ENCODE results near the gene SLC25A15.

Gene SLC25A15

DNA sequence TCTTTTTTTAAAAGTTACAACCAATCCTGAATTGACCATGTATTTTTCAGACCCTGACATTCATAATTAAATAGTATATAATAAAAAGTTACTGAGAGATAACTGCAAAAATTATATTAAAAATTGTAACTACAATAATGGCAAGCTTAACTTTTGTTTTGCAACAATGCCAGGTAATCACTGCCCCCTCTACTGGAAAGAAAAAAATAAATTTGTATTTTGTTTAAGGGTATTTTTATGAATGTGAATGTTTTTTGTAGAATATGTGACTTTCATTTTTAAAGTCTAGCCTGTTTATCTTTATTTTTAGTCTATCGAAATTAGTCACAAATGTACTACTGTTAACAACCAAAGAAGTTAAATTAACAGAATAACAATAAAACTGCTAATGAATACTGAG, 40.1 kb upstream of the SLC25A15 start (continued):
- TF ChIP-seq, protein P1, sequence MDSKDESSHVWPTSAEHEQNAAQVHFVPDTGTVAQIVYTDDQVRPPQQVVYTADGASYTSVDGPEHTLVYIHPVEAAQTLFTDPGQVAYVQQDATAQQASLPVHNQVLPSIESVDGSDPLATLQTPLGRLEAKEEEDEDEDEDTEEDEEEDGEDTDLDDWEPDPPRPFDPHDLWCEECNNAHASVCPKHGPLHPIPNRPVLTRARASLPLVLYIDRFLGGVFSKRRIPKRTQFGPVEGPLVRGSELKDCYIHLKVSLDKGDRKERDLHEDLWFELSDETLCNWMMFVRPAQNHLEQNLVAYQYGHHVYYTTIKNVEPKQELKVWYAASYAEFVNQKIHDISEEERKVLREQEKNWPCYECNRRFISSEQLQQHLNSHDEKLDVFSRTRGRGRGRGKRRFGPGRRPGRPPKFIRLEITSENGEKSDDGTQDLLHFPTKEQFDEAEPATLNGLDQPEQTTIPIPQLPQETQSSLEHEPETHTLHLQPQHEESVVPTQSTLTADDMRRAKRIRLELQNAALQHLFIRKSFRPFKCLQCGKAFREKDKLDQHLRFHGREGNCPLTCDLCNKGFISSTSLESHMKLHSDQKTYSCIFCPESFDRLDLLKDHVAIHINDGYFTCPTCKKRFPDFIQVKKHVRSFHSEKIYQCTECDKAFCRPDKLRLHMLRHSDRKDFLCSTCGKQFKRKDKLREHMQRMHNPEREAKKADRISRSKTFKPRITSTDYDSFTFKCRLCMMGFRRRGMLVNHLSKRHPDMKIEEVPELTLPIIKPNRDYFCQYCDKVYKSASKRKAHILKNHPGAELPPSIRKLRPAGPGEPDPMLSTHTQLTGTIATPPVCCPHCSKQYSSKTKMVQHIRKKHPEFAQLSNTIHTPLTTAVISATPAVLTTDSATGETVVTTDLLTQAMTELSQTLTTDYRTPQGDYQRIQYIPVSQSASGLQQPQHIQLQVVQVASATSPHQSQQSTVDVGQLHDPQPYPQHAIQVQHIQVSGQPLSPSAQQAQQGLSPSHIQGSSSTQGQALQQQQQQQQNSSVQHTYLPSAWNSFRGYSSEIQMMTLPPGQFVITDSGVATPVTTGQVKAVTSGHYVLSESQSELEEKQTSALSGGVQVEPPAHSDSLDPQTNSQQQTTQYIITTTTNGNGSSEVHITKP (tag by site-specific recombination; IDR thresholded peaks at IDR 0.05): no peak
- TF ChIP-seq, protein P2, sequence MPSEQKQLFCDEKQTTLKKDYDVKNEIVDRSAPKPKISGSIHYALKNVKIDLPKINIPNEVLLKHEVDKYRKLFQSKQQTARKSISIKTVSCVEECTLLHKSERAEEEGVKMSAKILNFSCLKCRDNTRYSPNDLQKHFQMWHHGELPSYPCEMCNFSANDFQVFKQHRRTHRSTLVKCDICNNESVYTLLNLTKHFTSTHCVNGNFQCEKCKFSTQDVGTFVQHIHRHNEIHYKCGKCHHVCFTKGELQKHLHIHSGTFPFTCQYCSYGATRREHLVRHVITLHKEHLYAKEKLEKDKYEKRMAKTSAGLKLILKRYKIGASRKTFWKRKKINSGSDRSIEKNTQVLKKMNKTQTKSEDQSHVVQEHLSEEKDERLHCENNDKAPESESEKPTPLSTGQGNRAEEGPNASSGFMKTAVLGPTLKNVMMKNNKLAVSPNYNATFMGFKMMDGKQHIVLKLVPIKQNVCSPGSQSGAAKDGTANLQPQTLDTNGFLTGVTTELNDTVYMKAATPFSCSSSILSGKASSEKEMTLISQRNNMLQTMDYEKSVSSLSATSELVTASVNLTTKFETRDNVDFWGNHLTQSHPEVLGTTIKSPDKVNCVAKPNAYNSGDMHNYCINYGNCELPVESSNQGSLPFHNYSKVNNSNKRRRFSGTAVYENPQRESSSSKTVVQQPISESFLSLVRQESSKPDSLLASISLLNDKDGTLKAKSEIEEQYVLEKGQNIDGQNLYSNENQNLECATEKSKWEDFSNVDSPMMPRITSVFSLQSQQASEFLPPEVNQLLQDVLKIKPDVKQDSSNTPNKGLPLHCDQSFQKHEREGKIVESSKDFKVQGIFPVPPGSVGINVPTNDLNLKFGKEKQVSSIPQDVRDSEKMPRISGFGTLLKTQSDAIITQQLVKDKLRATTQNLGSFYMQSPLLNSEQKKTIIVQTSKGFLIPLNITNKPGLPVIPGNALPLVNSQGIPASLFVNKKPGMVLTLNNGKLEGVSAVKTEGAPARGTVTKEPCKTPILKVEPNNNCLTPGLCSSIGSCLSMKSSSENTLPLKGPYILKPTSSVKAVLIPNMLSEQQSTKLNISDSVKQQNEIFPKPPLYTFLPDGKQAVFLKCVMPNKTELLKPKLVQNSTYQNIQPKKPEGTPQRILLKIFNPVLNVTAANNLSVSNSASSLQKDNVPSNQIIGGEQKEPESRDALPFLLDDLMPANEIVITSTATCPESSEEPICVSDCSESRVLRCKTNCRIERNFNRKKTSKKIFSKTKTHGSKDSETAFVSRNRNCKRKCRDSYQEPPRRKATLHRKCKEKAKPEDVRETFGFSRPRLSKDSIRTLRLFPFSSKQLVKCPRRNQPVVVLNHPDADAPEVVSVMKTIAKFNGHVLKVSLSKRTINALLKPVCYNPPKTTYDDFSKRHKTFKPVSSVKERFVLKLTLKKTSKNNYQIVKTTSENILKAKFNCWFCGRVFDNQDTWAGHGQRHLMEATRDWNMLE (tag by site-specific recombination; conservative IDR thresholded peaks at IDR 0.05; ENCODE audit: low read depth): no peak
- TF ChIP-seq, protein P3, sequence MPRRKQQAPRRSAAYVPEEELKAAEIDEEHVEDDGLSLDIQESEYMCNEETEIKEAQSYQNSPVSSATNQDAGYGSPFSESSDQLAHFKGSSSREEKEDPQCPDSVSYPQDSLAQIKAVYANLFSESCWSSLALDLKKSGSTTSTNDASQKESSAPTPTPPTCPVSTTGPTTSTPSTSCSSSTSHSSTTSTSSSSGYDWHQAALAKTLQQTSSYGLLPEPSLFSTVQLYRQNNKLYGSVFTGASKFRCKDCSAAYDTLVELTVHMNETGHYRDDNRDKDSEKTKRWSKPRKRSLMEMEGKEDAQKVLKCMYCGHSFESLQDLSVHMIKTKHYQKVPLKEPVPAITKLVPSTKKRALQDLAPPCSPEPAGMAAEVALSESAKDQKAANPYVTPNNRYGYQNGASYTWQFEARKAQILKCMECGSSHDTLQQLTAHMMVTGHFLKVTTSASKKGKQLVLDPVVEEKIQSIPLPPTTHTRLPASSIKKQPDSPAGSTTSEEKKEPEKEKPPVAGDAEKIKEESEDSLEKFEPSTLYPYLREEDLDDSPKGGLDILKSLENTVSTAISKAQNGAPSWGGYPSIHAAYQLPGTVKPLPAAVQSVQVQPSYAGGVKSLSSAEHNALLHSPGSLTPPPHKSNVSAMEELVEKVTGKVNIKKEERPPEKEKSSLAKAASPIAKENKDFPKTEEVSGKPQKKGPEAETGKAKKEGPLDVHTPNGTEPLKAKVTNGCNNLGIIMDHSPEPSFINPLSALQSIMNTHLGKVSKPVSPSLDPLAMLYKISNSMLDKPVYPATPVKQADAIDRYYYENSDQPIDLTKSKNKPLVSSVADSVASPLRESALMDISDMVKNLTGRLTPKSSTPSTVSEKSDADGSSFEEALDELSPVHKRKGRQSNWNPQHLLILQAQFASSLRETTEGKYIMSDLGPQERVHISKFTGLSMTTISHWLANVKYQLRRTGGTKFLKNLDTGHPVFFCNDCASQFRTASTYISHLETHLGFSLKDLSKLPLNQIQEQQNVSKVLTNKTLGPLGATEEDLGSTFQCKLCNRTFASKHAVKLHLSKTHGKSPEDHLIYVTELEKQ (tag by site-specific recombination; IDR thresholded peaks at IDR 0.05; ENCODE audit: borderline replicate concordance): no peak
- no peak for TF ChIP-seq OVOL3 (tag by site-specific recombination; IDR thresholded peaks at IDR 0.05)
- TF ChIP-seq ZNF501 (tag by site-specific recombination; IDR thresholded peaks at IDR 0.05): no peak
- TF ChIP-seq ZNF629 (tag by site-specific recombination; IDR thresholded peaks at IDR 0.05): no peak
- TF ChIP-seq ZNF510 (tag by site-specific recombination; IDR thresholded peaks at IDR 0.05; ENCODE audit: insufficient replicate concordance): no peak

DNA sequence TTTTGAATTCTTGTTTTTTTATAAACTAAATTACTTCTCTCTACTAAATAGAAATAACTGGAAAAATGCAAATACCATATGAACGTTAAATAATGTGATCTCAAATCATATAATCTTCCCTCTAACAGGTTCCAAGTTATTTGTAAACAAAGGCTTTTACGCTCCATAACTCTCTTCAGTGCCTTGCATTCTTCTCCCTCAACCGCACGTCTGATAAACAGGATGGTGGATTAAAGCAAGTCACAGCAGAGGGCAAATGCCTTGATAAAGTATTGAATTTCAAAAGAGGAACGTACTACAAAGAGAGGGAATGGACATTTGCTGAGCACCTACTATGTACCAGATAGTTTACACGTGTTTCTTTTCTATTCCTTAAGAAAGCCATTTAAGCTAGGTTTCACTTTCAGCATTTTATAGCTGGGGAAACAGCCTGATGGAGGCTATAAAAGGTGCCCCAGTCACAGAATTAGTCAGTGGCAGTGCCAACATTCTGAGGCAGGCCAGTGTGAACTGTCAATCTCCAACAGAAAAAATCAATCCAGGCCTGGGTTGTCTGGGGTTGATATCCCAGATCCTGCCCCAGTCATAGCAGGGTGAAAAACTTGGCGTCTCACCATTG, 34.2 kb upstream of the SLC25A15 start:
- POLR2A ChIA-PET: no interaction called here
- no peak for TF ChIP-seq ZFP37 (tag by site-specific recombination; IDR thresholded peaks at IDR 0.05)
- TF ChIP-seq ZNF391 (tag by site-specific recombination; IDR thresholded peaks at IDR 0.05; ENCODE audit: borderline replicate concordance, low read depth): no peak
- TF ChIP-seq ZNF202 (tag by site-specific recombination; IDR thresholded peaks at IDR 0.05; ENCODE audit: borderline replicate concordance): no peak
- no peak for TF ChIP-seq ZNF433 (tag by site-specific recombination; IDR thresholded peaks at IDR 0.05; ENCODE audit: low read depth)
- no peak for TF ChIP-seq ZNF266 (tag by site-specific recombination; IDR thresholded peaks at IDR 0.05; ENCODE audit: low read depth)
- TF ChIP-seq, protein P4, sequence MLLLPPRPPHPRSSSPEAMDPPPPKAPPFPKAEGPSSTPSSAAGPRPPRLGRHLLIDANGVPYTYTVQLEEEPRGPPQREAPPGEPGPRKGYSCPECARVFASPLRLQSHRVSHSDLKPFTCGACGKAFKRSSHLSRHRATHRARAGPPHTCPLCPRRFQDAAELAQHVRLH (tag by site-specific recombination; IDR thresholded peaks at IDR 0.05): no peak
- peaks cover 7 to 49% of the 10 kb centered on the region in 2 experiments; a peak in 2 of 3 replicates for H3K36me3 ChIP-seq (ENCODE audit: control insufficient read depth in 2 of 2, insufficient read depth in 1 of 2, low read length in 2 of 2)
- no peak overlapping the region for H3K4me3 ChIP-seq (ENCODE audit: low read depth, low read length)
- no peaks in the 10 kb centered on the region for H3K9me3 ChIP-seq (ENCODE audit: control insufficient read depth, insufficient read depth, low read depth, low read length)
- H3K27ac ChIP-seq (ENCODE audit: extremely low read depth, low read depth, low read length): no peak overlapping the region
- H3K4me1 ChIP-seq (ENCODE audit: control insufficient read depth, insufficient read depth, low read length): no peaks in the 10 kb centered on the region
- CTCF ChIA-PET: no interaction called here
